Esophagus muscularis mucosa (tissue), 4 donors: ENCODE measurements around the gene ICA1L. TPM values are rescaled to one million over a fixed set of nuclear protein-coding genes. Genes with fewer than 3 reads are reported as not detected.
A peak's percentile ranks its signal among the peaks of the same experiment; 100 is the strongest.
"Not testable (repeated sequence)": the region's sequence is repeated elsewhere in the genome, so short reads cannot be mapped to it uniquely, and the experiment has no call there.

Experiments used
- DNase-seq: peaks from one replicate; pipeline ENCODE4 v3.0.0-alpha.2; 2017; ENCODE audit errors: extremely low spot score
- H3K27ac ChIP-seq, 4 donors: fragments of 200-600 bp; sonication (generic); replicated peaks in 1 of 4; 1 replicate in 3 of 4; 2 replicates in 1 of 4; pipeline ENCODE4 v1.5.1; 2016 to 2019; ENCODE audit warnings: mild to moderate bottlenecking in 1 of 4
- H3K27me3 ChIP-seq, 4 donors: fragments of 200-600 bp; sonication (generic); one replicate each; pipeline versions ENCODE4 v1.5.1 to v1.6.0; 2016 to 2019
- H3K36me3 ChIP-seq, 4 donors: fragments of 200-600 bp; sonication (generic); one replicate each; pipeline ENCODE4 v1.5.1; 2016 to 2019
- H3K4me1 ChIP-seq, 4 donors: fragments of 200-600 bp; sonication (generic); one replicate each; pipeline ENCODE4 v1.5.1; 2016 to 2019
- H3K4me3 ChIP-seq, 4 donors: fragments of 200-600 bp; sonication (generic); 1 replicate in 2 of 4; 2 replicates in 2 of 4; pipeline ENCODE4 v1.5.1; 2016 to 2019; ENCODE audit warnings: mild to moderate bottlenecking in 4 of 4, moderate library complexity in 1 of 4
- H3K9me3 ChIP-seq, 4 donors: fragments of 200-600 bp; sonication (generic); 1 replicate in 3 of 4; 2 replicates in 1 of 4; pipeline ENCODE4 v1.5.1; 2016 to 2019
- CTCF ChIP-seq, 3 experiments: fragments of 200-600 bp in 2 of 3; fragments of 450-650 bp in 1 of 3; sonication (generic) in 2 of 3; IDR thresholded peaks; one replicate each; pipeline ENCODE4 v1.5.1; 2017 to 2019; ENCODE audit warnings: antibody characterized with exemption in 3 of 3, mild to moderate bottlenecking in 2 of 3, moderate library complexity in 1 of 3
- EP300 ChIP-seq: sonication (generic); formaldehyde crosslinking; IDR thresholded peaks from one replicate; pipeline ENCODE4 v1.6.1; 2017; ENCODE audit warnings: antibody characterized with exemption
- POLR2A ChIP-seq: fragments of 450-650 bp; IDR thresholded peaks from one replicate; pipeline ENCODE4 v1.6.1; 2017; ENCODE audit warnings: antibody characterized with exemption, moderate library complexity, mild to moderate bottlenecking, low read depth
- POLR2AphosphoS5 ChIP-seq, 2 donors: sonication (generic); formaldehyde crosslinking; IDR thresholded peaks; one replicate each; pipeline ENCODE4 v1.6.1; 2017; ENCODE audit warnings: antibody characterized with exemption in 2 of 2
- WGBS: methylation state at CpG from one replicate; pipeline ENCODE4 v1.1.5; 2018; 5-methylcytosine and 5-hydroxymethylcytosine counted together
- intact Hi-C: fragments of 100-400 bp; cut with DNase I; formaldehyde crosslinking; loops from one replicate; pipeline ENCODE4 v1.15.1; 2023
- total RNA-seq, 4 donors: library from RNA; depleted of rRNA; stranded (reverse); fragments of >200 nt; gene quantifications; one replicate each; pipeline versions ENCODE4 v1.1.0 to v1.2.1, GENCODE V29; 2016

Gene ICA1L
- total RNA-seq, 4 donors from 2014 or later = 9.6 to 14.4 (median 11.8) TPM

GRCh38 chr2:202808754-202809153 is 62.8 kb downstream of the ICA1L start:
- Histone ChIP-seq H3K4me3 (no peak overlapping the region), H3K36me3 (peaks cover 0 to 16% (median 0%) of the 10 kb centered on the region in 4 donors), H3K9me3 (no peaks in the 10 kb centered on the region), H3K27ac (no peak overlapping the region), H3K4me1 (peaks cover 12 to 18% (median 14%) of the 10 kb centered on the region in 4 donors), H3K27me3 (no peaks in the 10 kb centered on the region)
- intact Hi-C loops = no loop called here
- TF ChIP-seq POLR2AphosphoS5 (IDR thresholded peaks at IDR 0.05) = no peak
- no peak for TF ChIP-seq EP300
- TF ChIP-seq CTCF (IDR thresholded peaks at IDR 0.05) = no peak
- TF ChIP-seq POLR2A = no peak
- WGBS = 95% methylated on average over 3 of the region's 3 CpGs
- DNase-seq = no peak

- H3K27ac ChIP-seq = peak overlapping the region; percentile 37 to 59 (median 52)
- peaks cover 12 to 18% (median 14%) of the 10 kb centered on the region in 4 donors for H3K4me1 ChIP-seq
- DNase-seq, H3K4me3 ChIP-seq, H3K27me3 ChIP-seq, H3K36me3 ChIP-seq, intact Hi-C loops, H3K9me3 ChIP-seq: not testable (repeated sequence)
- WGBS = 67% methylated on average over 1 of the region's 1 CpG
- TF ChIP-seq POLR2AphosphoS5 (IDR thresholded peaks at IDR 0.05) = peak in 1 of 2 donors; percentile 48
Measured at GRCh38 chr2:202807431-202808138, 64.0 kb downstream of the ICA1L start.

- H3K27ac ChIP-seq, H3K27me3 ChIP-seq, H3K36me3 ChIP-seq, H3K9me3 ChIP-seq, DNase-seq, H3K4me3 ChIP-seq, intact Hi-C loops: not testable (repeated sequence)
- 62% methylated on average over 9 of the region's 9 CpGs for WGBS
- peaks cover 12 to 18% (median 14%) of the 10 kb centered on the region in 4 donors for H3K4me1 ChIP-seq
Measured at GRCh38 chr2:202805911-202806310, 65.7 kb downstream of the ICA1L start.

GRCh38 chr2:202797944-202798343 is 73.6 kb downstream of the ICA1L start:
- Histone ChIP-seq H3K4me1 (no peaks in the 10 kb centered on the region), H3K27me3 (no peaks in the 10 kb centered on the region), H3K36me3 (peaks cover 0 to 15% (median 3%) of the 10 kb centered on the region in 4 donors), H3K27ac (no peak overlapping the region), H3K9me3 (no peaks in the 10 kb centered on the region), H3K4me3 (no peak overlapping the region)
- TF ChIP-seq POLR2A = no peak
- TF ChIP-seq POLR2AphosphoS5 (IDR thresholded peaks at IDR 0.05) = no peak
- TF ChIP-seq CTCF (IDR thresholded peaks at IDR 0.05) = no peak
- no peak for TF ChIP-seq EP300
- no peak for DNase-seq
- intact Hi-C loops = no loop called here

GRCh38 chr2:202790676-202791075 is 80.9 kb downstream of the ICA1L start:
- DNase-seq = no peak
- Histone ChIP-seq H3K9me3 (no peaks in the 10 kb centered on the region), H3K27ac (no peak overlapping the region), H3K4me3 (no peak overlapping the region), H3K27me3 (no peaks in the 10 kb centered on the region), H3K36me3 (peaks cover 0 to 23% (median 10%) of the 10 kb centered on the region in 4 donors), H3K4me1 (no peaks in the 10 kb centered on the region)
- intact Hi-C loops = no loop called here
- 100% methylated on average over 2 of the region's 2 CpGs for WGBS
- no peak for TF ChIP-seq POLR2AphosphoS5 (IDR thresholded peaks at IDR 0.05)
- TF ChIP-seq POLR2A = no peak
- no peak for TF ChIP-seq EP300
- no peak for TF ChIP-seq CTCF (IDR thresholded peaks at IDR 0.05)

- 69% methylated on average over 2 of the region's 2 CpGs for WGBS
Measured at GRCh38 chr2:202786842-202787241, 84.7 kb downstream of the ICA1L start.

More at GRCh38 chr2:202786842-202787241, 84.7 kb downstream of the ICA1L start:
- Histone ChIP-seq H3K4me1 (no peaks in the 10 kb centered on the region), H3K36me3 (peaks cover 0 to 38% (median 10%) of the 10 kb centered on the region in 4 donors), H3K9me3 (no peaks in the 10 kb centered on the region), H3K4me3 (no peak overlapping the region), H3K27ac (no peak overlapping the region), H3K27me3 (no peaks in the 10 kb centered on the region)
- TF ChIP-seq POLR2AphosphoS5 (IDR thresholded peaks at IDR 0.05) (no peak), POLR2A (no peak), CTCF (IDR thresholded peaks at IDR 0.05) (no peak)
- intact Hi-C loops = no loop called here
- DNase-seq = no peak
